Thyroid gland (tissue), 4 donors: ENCODE results near the gene EVC. TPM values are rescaled to one million over a fixed set of nuclear protein-coding genes. Genes with fewer than 3 reads are reported as not detected.

ENCODE experiments used
- DNase-seq, 2 donors: peaks; one replicate each; pipeline ENCODE4 v3.0.0-alpha.2; 2019
- H3K27ac ChIP-seq, 3 donors: fragments of 200-600 bp; sonication (generic); 1 replicate in 2 of 3; 2 replicates in 1 of 3; pipeline ENCODE4 v1.5.1; 2016 to 2019; ENCODE audit warnings: mild to moderate bottlenecking in 1 of 3, moderate library complexity in 1 of 3
- H3K27me3 ChIP-seq: fragments of 200-600 bp; sonication (generic); one replicate; pipeline ENCODE4 v1.5.1; 2019
- H3K36me3 ChIP-seq, 2 donors: fragments of 200-600 bp; sonication (generic); one replicate each; pipeline ENCODE4 v1.5.1; 2016 to 2019
- H3K4me1 ChIP-seq, 2 donors: fragments of 200-600 bp; sonication (generic); one replicate each; pipeline ENCODE4 v1.5.1; 2017 to 2019
- H3K4me3 ChIP-seq, 3 donors: fragments of 200-600 bp; sonication (generic); replicated peaks in 1 of 3; 1 replicate in 2 of 3; 2 replicates in 1 of 3; pipeline ENCODE4 v1.5.1; 2016; ENCODE audit warnings: mild to moderate bottlenecking in 1 of 3
- H3K9me3 ChIP-seq: fragments of 200-600 bp; sonication (generic); one replicate; pipeline ENCODE4 v1.5.1; 2017
- POLR2A ChIP-seq, 2 donors: fragments of 450-650 bp; IDR thresholded peaks; one replicate each; pipeline ENCODE4 v1.6.1; 2017; ENCODE audit warnings: antibody characterized with exemption in 2 of 2, mild to moderate bottlenecking in 2 of 2, moderate library complexity in 1 of 2
- WGBS, 2 donors: methylation state at CpG; one replicate each; pipeline ENCODE4 v1.1.5; 2017; 5-methylcytosine and 5-hydroxymethylcytosine counted together
- intact Hi-C: fragments of 100-400 bp; cut with DNase I; formaldehyde crosslinking; loops from one replicate; pipeline ENCODE4 v1.15.1; 2023
- total RNA-seq, 4 donors: library from RNA; depleted of rRNA; stranded (reverse); fragments of >200 nt; gene quantifications; one replicate each; pipeline ENCODE4 v1.2.3, GENCODE V29; 2016
- TF ChIP-seq, protein P1 (sequence below), 6 experiments: fragments of 200-600 bp in 3 of 6; fragments of 450-650 bp in 3 of 6; sonication (generic) in 3 of 6; IDR thresholded peaks; one replicate each; pipeline ENCODE4 v1.5.1; 2016 to 2019; ENCODE audit warnings: antibody characterized with exemption in 6 of 6, mild to moderate bottlenecking in 2 of 6, inconsistent platforms in 1 of 6, moderate library complexity in 1 of 6

Gene EVC
- total RNA-seq, 4 donors from 2014 or later, result 21.4 to 43.6 (median 38.6) TPM

DNA sequence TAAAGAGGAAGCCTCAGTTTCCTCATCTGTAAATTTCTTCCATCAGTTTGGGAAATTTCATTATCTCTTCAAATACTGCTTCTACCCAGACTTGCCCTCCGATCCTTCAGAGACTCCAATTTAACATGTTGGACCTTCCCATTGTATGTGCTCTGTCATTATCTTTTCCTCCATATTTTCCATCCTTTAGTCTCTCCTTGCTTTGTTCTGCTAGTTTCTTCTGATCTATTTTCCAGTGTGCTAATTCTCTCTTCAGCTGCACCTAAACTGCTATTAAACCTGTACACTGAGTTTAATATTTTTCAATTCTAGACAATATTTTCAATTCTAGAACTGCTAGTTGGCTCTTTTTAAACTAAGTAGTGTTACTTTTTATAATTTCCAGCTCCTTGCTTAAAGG, 65.5 kb downstream of the EVC start:
- H3K27ac ChIP-seq, result no peak overlapping the region
- no peak for DNase-seq
- no peaks in the 10 kb centered on the region for H3K4me1 ChIP-seq
- no peak overlapping the region for H3K4me3 ChIP-seq
- H3K9me3 ChIP-seq, result no peaks in the 10 kb centered on the region
- TF ChIP-seq, protein P1, sequence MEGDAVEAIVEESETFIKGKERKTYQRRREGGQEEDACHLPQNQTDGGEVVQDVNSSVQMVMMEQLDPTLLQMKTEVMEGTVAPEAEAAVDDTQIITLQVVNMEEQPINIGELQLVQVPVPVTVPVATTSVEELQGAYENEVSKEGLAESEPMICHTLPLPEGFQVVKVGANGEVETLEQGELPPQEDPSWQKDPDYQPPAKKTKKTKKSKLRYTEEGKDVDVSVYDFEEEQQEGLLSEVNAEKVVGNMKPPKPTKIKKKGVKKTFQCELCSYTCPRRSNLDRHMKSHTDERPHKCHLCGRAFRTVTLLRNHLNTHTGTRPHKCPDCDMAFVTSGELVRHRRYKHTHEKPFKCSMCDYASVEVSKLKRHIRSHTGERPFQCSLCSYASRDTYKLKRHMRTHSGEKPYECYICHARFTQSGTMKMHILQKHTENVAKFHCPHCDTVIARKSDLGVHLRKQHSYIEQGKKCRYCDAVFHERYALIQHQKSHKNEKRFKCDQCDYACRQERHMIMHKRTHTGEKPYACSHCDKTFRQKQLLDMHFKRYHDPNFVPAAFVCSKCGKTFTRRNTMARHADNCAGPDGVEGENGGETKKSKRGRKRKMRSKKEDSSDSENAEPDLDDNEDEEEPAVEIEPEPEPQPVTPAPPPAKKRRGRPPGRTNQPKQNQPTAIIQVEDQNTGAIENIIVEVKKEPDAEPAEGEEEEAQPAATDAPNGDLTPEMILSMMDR (IDR thresholded peaks at IDR 0.05), result no peak
- TF ChIP-seq POLR2A (IDR thresholded peaks at IDR 0.05), result no peak
- WGBS, 2 donors, result 96 to 98% methylated on average over 1 of the region's 1 CpG
- intact Hi-C loops, result no loop called here
- no peaks in the 10 kb centered on the region for H3K27me3 ChIP-seq
- peaks cover 0 to 6% of the 10 kb centered on the region in 2 donors for H3K36me3 ChIP-seq

DNA sequence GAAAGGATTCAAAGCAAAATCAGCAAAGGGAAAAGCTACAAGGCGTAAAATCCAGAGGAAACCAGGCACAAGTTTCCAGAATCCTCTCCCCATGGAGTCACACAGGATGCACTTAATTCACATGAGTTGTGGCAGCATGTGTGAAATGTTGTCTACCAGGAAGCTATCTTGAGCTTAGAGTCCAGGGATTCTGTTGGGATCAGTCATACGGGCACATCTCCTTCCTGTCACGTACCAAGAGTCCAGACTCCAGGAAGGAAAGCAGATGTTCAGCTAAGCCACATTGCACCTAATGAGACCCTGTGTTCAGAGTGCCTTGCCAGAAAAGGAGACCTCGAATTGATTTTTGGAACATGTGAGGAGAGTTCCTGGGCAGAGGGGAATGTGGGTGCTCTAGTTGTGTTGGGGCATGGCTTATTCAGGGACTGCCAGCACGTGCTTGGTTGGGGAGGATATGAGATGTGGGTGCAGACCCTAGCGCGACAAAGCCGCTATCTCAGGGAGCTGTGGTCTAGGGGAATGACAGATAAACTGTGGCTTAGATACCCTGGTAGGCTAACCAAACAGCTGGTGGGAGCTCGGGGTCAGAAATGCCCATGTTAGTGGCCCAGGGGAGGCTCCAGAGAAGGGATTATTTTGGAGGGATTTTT, 70.0 kb downstream of the EVC start:
- H3K27ac ChIP-seq, result no peak overlapping the region
- DNase-seq, result no peak
- no peaks in the 10 kb centered on the region for H3K4me1 ChIP-seq
- H3K4me3 ChIP-seq, result no peak overlapping the region
- H3K27me3 ChIP-seq, result no peaks in the 10 kb centered on the region
- TF ChIP-seq, protein P1 (IDR thresholded peaks at IDR 0.05), result no peak
- TF ChIP-seq POLR2A (IDR thresholded peaks at IDR 0.05), result no peak
- intact Hi-C loops, result no loop called here
- WGBS, 2 donors, result 90 to 93% methylated on average over 9 of the region's 9 CpGs
- no peaks in the 10 kb centered on the region for H3K9me3 ChIP-seq
- peaks cover 0 to 10% of the 10 kb centered on the region in 2 donors for H3K36me3 ChIP-seq

DNA sequence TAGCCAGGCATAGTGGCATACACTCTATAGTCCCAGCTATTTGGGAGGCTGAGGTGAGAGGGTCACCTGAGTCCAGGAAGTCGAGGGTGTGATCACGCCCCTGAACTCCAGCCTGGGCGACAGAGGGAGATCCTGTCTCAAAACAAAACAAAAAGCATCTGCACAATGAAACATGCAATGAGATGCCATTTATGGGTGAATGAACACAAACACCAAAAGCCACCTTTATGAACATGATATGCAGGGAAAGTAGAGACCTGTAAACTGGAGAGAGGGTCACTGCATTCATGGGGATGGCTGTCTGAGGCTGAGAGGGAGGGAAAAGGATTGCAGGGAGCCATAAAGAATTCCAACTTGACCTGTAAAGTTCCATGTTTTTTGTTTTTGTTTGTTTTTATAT, 70.7 kb downstream of the EVC start:
- no peak overlapping the region for H3K27ac ChIP-seq
- H3K4me1 ChIP-seq, result no peaks in the 10 kb centered on the region
- WGBS, 2 donors, result 83 to 93% methylated on average over 3 of the region's 3 CpGs
- peaks cover 0 to 10% of the 10 kb centered on the region in 2 donors for H3K36me3 ChIP-seq
- TF ChIP-seq POLR2A (IDR thresholded peaks at IDR 0.05), result no peak
- TF ChIP-seq, protein P1 (IDR thresholded peaks at IDR 0.05), result no peak
- DNase-seq, result no peak
- H3K9me3 ChIP-seq, result no peaks in the 10 kb centered on the region
- no peak overlapping the region for H3K4me3 ChIP-seq
- no peaks in the 10 kb centered on the region for H3K27me3 ChIP-seq
- intact Hi-C loops, result no loop called here

DNA sequence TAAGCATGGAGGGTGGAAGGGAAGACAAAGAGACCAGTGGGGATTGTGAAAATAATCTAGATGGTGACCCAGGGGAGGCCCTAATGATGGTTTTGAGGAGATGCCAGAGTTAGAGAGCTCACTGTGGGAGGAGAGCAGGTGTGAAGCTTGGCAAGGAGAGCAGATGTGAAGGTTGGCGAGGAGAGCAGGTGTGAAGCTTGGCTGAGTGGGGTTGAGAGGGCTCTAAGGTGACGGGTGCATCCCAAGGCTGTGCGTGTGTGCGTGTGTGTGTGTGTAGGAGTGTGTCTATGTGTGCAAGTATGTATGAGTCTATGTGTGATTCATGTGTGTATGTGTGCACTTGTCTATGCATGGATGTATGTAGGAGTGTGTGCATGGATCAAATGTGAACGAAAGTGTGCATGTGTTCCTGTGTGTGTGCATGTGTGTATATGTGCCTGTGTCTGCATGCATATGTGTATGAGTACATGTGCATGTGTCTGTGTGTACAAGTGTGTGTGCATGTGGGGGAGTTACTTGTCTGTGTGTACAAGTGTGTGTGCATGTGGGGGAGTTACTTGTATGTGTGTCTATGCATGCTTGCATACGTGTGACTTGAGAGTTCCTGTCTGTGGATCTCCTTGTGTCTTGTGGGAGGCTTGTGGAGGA, 72.0 kb downstream of the EVC start:
- H3K4me3 ChIP-seq, result no peak overlapping the region
- TF ChIP-seq POLR2A (IDR thresholded peaks at IDR 0.05), result no peak
- TF ChIP-seq, protein P1 (IDR thresholded peaks at IDR 0.05), result no peak
- H3K27ac ChIP-seq, result no peak overlapping the region
- no peaks in the 10 kb centered on the region for H3K4me1 ChIP-seq
- WGBS, 2 donors, result 95% methylated on average over 6 of the region's 6 CpGs
- peaks cover 0 to 12% of the 10 kb centered on the region in 2 donors for H3K36me3 ChIP-seq
- intact Hi-C loops, result no loop called here
- no peak for DNase-seq
- no peaks in the 10 kb centered on the region for H3K27me3 ChIP-seq
- no peaks in the 10 kb centered on the region for H3K9me3 ChIP-seq

DNA sequence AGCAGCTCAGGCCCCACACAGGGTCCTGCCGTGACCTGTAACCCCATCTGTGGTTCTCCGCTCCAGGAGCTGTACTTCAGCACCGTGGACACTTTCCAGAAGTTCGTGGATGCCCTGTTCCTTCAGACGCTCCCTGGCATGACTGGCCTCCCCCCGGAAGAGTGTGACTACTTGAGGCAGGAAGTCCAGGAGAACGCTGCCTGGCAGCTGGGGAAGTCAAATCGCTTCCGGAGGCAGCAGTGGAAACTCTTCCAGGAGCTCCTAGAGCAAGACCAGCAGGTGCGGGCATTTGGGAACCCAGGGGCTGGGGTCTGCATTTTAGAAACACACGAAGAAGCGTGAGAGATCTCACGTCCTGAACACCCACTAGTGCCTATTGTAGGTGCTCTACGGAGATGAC, 72.5 kb downstream of the EVC start:
- Histone ChIP-seq H3K4me1 (no peaks in the 10 kb centered on the region), H3K27me3 (no peaks in the 10 kb centered on the region), H3K4me3 (no peak overlapping the region), H3K27ac (no peak overlapping the region), H3K36me3 (peaks cover 0 to 12% of the 10 kb centered on the region in 2 donors), H3K9me3 (no peaks in the 10 kb centered on the region)
- TF ChIP-seq, protein P1 (IDR thresholded peaks at IDR 0.05), result no peak
- TF ChIP-seq POLR2A (IDR thresholded peaks at IDR 0.05), result no peak
- intact Hi-C loops, result no loop called here
- no peak for DNase-seq
- 81 to 92% methylated on average over 12 to 14 of the region's 14 CpGs for WGBS, 2 donors
